LNCAP (cell line): ENCODE measurements around the gene SRPRA.

Source experiments
- CTCF ChIP-seq: fragments of 450-650 bp; IDR thresholded peaks from 2 replicates; pipeline ENCODE4 v1.5.1; 2017; ENCODE audit warnings: mild to moderate bottlenecking

SRPRA gene

DNA sequence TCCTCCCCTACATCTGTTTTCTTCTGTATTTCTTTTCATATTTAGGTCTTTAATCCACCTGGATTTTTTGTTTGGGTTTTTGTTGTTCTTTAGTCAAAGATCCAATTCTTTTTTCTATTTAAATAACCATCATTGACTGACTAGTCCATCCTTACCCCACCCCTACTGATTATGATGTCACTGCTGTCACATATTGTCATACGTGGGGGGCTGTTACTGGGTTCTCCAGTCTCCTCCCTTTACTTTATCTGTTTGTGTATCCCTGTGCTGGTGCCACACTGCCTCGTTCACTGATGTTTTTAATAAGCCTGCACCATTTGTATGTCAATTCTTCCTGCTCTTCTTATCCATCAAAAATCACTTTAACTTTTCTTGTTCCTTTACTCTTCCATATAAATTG is 28.3 kb upstream of the SRPRA start:
- no peak for TF ChIP-seq CTCF

DNA sequence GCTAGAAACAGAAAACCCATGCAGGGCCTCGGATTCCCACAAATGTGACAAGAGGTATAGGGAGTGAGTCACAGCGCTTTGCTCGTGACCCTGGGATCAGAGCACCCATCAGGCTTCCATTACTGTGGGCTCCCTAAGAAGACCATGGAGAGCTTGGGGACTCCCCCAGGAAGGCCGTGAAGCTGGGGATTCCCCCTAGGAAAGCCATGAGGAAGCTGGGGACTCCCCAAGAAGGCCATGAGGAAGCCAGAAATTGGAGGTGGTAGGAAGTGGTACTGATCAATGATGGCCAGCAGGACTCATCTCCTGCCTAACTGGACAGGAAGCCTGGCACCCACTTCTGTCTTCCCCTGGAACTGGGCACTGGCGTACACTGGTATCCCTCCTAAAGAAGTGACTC is 25.0 kb upstream of the SRPRA start:
- TF ChIP-seq CTCF = no peak

DNA sequence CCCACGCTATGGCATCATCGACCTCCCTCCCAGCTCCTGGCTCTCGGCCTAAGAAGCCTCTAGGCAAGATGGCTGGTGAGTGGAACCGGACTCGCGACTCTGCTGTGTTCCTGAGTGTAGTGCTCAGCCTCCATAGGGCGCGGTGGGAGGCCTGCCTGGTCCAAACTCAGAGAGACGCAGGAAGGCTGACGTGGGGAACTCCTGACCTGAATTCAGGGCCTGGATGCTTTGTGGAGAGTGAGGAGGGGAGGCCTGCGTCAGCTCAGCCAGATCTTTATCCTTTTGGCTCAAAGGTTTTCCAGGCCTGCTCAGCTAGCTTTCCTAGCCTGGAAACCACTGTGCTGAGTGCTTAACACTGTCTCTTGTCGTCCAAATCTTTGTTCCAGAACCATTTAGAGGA is 22.2 kb upstream of the SRPRA start:
- no peak for TF ChIP-seq CTCF

- no peak for TF ChIP-seq CTCF
Observed at GRCh38 chr11:126288237-126288636, 19.5 kb upstream of the SRPRA start.

DNA sequence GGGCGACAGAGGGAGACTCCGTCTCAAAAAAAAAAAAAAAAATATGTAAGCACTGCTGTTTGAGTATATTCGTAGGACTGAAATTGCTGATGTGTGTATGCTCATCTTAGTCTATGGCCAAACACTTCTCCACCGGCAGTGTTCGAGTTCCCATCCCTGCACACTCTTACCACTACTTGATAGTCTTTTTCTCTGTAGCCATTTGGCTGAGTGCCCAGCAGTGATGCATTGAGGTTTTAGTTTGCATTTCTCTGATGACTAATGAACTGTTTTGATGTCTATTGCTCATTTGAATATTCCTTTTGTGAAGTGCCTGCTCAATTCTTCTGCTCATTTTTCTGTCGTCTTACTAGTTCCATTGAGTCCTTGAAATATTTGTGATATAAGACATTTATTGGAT is 16.1 kb upstream of the SRPRA start:
- no peak for TF ChIP-seq CTCF

- TF ChIP-seq CTCF = no peak
Observed at GRCh38 chr11:126282736-126283591, 14.3 kb upstream of the SRPRA start, which contains the start of gene TIRAP. TIRAP (plus strand) TSS chr11:126283093; CDS start chr11:126290895, 7,802 bp downstream.

- no peak for TF ChIP-seq CTCF
Observed at GRCh38 chr11:126282361-126282735, 13.7 kb upstream of the SRPRA start.
